Right hindlimb (tissue), 1 donor: ENCODE data around the gene ST8SIA5.

Experiments used
- DNase-seq: peaks from one replicate; pipeline ENCODE4 v3.0.0-alpha.2; 2018

The ST8SIA5 gene

GRCh38 chr18:46704816-46705215 lies 52.0 kb downstream of the ST8SIA5 start:
- DNase-seq: no peak

GRCh38 chr18:46704189-46704588 lies 52.7 kb downstream of the ST8SIA5 start:
- no peak for DNase-seq

DNA sequence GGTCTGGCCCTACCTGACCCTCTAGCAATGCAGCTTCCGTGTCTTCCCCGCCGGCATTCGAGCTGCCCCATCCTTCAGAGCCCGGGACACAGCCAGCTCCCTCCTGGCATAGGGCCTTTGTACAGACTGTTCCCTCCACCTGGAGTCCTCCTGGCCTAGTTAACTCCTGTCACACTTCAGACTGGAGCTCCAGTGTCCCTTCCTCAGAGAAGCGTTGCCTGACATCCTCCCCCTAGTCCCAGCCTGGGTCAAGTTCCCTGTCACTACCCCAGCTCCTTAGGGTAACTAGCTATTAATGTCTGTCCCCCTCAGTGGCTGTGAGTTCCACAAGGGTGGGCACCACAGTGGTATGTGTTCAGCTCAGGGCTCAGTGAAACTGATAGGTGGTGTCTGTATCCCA lies 54.4 kb downstream of the ST8SIA5 start:
- no peak for DNase-seq

GRCh38 chr18:46700066-46700824 lies 56.6 kb downstream of the ST8SIA5 start:
- DNase-seq: no peak

- no peak for DNase-seq
These were observed 60.2 kb downstream of the ST8SIA5 start for GRCh38 chr18:46696702-46697101.

- DNase-seq: no peak
These were observed 60.6 kb downstream of the ST8SIA5 start for GRCh38 chr18:46696268-46696667.

GRCh38 chr18:46693996-46694395 lies 62.9 kb downstream of the ST8SIA5 start:
- no peak for DNase-seq

DNA sequence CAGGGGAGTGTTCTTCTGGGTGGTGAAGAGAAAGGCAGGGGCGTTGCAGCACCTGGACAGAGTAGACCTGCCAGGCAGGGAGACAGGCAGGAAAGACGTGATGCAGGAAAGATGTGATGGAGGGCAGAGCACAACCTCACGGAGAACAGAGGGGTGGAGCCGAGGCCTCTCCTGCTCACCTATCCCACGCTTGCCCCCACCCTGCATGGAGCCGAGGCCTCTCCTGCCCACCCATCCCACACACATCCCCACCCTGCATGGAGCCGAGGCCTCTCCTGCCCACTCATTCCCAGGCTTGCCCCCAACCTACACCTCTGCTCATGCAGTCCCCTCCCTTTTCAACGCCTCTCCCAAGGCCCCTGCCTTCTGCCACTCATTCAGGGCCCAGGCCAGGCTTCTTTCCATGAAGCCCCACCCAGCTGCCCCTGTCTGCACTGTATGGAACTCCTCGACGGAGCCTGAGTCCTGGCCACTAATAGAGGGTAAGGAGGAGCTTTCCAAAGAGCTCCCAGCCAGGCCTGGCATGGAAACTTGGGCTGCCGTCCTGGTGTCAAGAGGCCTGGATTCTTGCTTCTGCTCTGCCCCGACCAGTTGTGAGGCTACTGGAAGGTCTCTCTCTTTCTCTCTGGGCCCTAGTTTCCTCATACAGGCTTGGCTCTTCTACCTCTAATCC lies 67.9 kb downstream of the ST8SIA5 start:
- DNase-seq: no peak

- DNase-seq: no peak
These were observed 70.7 kb downstream of the ST8SIA5 start for GRCh38 chr18:46686186-46686585.

DNA sequence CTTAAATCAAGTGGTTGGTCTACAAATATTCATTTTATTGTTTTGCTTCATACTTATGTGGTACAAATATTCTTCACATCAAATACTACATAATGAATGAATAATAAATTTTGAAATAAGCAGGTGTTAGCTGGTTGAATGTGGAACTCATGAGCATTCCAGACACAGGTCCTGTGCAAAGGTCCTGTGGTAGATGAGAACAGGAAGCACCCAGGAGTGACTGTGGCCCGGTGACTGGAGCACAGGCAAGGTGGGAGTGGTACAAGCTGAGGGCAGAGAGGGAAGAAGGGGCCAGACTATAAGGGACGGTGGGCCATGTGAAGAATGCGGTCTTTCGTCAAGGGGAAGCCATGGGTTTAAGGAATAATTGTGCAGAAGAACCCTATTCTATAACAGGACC lies 73.6 kb downstream of the ST8SIA5 start:
- no peak for DNase-seq

DNA sequence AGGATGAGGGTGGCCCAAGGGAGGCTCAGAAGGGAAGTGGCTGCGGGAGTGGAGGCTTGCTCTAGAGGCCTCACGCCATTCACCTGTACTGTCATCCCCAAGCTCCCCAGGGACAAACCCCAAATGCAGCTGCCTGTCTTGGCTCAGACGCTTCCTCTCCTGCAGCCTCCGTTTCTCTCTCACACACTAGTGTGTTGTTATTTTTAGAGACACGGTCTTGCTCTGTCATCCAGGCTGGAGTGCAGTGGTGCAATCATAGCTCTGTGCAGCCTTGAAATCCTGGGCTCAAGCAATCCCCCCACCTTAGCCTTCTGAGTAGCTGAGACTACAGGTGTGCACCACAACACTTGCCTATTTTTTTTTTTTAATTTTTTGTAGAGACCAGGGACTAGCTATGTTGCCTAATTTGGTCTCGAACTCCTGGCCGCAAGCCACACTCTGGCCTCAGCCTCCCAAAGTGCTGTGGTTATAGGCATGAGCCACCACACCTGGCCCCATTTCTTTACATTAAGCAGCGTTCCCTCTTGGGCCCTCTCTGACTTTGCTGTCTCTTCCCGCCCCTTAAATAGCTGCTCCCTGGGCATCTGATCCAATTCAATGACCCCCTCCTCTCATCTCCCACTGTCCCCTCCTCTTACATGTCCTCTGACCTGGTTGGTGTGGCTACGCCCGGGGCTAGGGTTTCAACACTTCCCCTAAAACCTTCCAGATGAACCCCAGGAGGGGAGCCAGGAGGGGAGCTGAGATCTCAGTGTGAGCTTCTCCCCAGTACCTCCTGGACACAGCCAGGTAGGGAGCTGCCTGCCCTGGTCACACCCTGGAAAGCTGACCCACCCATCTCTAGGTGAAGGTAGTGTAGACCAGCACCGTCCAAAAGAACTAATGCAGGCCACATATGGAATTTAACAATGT lies 75.8 kb downstream of the ST8SIA5 start:
- DNase-seq: no peak

DNA sequence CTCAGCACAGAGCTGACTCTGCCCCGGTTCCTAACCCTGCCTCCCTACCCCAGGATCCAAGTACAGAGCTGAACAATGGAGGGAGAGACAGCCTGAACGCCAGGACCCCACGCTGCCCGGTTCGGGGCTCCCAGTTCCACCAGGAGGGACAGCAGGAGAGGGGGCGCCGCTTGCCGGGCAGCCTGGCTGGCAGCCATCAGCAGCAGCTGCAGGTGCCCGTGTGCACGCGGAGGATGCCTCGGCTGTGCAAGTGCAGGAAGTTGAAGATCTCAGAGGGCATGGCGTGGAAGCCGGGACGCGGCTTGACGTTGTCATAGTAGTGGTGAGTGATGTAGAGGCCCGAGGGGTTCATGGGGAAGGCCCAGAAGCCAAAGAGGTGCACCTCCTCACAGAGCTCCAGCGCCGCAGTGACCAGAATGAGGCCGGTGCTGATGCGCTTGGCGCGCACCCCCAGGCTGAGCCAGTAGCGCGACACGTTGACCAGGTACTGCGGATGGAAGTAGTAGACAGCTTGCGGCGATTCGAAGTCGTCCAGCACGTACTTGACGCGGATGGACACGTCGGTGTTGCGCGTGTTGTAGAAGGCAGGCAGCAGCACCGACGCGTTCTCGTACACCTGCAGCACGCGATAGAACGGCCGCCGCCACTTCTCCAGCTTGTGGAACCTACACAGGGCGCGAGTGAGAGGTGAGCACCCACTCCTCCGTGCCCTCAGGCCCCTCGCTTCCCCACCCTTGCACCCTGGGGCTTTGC lies 76.8 kb downstream of the ST8SIA5 start:
- no peak for DNase-seq

GRCh38 chr18:46678785-46679399 lies 78.0 kb downstream of the ST8SIA5 start:
- DNase-seq: no peak

- no peak for DNase-seq
These were observed 78.8 kb downstream of the ST8SIA5 start for GRCh38 chr18:46678041-46678440.

DNA sequence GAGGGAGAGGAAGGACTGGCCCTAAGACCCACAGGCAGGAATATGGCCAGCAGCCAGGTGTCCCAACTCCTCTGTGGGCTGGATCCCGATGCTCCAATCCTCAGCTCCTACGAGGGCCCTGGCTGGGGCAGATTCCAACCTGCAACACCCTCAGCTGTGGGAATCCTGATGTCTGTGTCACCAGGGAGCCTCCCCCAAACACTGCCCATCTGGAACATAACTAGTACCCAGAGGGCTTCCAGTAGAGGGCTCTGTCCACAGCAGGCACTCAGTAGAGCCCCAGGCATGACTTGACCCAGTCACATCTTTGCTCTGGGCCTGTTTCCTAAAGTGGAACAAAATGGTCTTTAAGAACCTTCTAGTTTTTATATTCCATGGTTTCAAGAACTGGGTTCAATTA lies 79.2 kb downstream of the ST8SIA5 start:
- DNase-seq: no peak

DNA sequence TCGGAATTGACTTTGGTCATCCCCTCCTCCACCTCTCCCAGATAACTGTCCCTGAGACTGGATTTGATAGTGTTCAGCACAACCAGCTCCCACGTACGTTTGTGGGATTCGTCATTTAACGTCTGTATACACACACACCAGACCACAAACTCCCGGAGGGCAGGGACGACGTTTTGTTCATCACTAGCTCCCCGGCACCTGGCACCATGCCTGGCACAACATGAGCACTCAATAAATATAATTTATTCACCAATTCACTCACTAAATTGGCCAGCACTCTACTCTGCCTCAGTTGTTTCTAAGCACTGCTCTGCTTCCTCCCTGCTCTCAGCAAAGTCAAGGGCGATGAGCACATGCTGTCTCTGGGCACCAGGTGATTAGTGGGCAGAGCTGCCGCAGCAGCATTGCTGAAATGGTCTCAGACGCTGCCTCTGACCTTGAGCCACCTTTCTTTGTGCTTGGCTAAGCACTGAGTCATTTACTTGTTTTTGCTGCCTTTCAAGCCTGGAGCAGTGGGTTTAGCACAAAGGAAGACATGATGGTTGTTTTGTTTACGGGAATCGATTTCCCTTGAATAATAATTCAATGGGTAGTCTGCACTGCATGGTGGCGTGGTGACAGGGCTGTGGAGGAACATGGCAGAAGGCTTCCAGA lies 80.5 kb downstream of the ST8SIA5 start:
- no peak for DNase-seq

DNA sequence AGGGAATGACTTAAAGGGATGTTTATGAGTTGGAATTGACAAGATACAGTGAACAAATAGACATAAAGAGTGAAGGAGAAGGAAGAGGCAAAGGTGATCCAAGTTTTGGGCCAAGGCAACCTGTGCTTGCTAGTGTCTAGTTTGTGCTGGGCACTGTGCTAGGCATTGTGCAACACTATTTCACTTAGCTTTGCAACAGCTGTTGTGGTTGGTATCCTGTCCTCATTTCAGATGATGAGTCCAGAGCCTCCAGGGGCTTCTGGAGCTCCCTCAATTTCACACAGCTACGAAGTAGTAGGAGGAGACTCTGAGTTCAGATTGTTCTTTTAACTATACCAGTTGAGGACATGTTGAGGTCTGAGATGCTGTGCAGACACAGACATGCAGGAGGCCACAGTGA lies 81.7 kb downstream of the ST8SIA5 start:
- no peak for DNase-seq

- DNase-seq: no peak
These were observed 84.5 kb downstream of the ST8SIA5 start for GRCh38 chr18:46672062-46672970.

DNA sequence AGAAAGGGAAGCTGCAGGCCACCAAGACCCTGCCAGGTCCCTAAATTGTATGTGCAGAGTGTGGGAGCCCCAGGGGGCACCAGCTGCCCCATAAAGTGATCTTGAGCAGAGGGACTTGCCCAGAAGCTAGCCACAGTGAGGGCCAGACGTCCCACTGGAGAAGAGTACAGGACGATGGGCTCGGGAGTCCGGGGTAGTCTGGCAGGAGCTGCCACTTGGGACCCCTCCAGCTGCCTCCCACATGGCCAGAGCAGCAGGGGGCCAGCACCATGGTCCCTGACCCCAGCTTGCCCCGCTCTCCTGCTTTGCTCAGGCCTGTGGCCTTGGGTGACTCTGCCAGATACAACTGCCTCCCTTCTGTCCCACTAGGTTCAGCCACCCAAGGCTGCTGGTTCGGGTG lies 88.2 kb downstream of the ST8SIA5 start:
- DNase-seq: no peak

DNA sequence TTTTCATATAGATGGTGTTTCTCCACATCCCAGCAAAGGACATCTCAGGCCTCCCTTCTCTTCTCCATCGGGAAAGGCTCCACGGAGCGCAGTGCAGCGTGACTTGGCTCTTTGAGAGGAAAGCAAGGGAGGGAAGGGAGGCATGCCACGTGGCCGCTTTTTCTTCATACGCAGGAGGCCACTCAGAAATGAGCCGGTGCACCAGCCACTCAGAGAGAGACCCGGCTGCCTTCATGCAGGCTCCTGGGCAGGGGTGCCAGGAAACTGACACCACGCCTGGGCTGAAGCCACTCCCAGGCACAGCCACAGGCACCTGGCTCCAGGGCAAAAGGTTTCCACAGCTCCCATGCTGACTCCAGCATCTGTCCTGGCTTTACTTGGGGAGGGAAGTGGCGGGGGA lies 88.7 kb downstream of the ST8SIA5 start:
- no peak for DNase-seq

DNA sequence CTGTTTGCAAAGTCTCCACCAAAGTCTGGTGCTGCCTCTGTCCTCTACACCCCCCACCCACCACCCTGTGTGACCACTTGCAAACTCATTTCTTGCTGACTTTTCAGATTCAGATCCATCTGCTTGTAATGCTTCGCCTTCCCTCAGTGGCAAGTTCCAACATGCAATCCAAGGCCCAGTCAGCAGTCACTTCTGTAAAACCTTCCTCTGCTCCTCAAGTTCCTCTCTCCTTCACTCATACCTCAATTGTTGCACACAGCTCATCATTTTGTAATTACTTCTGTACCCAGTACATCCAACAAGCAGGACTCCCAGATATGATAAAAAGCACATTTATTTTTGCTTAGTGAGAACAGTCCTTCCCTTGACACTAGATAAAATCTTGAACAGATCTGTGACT lies 93.3 kb downstream of the ST8SIA5 start:
- DNase-seq: no peak
